SK-N-SH (cell line): Measurements from ENCODE around the gene PPP3CA. TPM values are rescaled to one million over a fixed set of nuclear protein-coding genes. Genes with fewer than 3 reads are reported as not detected.

ENCODE experiments used
- CTCF ChIA-PET: fragments of 300-600, 350-600 bp; formaldehyde crosslinking; extraction: SDS; loops from one replicate; lab custom pipeline; 2021; lab: Yijun Ruan, JAX
- POLR2A ChIA-PET: fragments of 350-600 bp; sonication (Branson Sonifier 250); formaldehyde crosslinking; extraction: SDS; loops from one replicate; lab custom pipeline; 2020; ENCODE audit warnings: antibody characterized with exemption, inconsistent platforms; lab: Yijun Ruan, JAX
- DNase-seq: peaks from one replicate; pipeline ENCODE4 v3.0.0; 2012
- H2AFZ ChIP-seq: fragments of 200-600 bp; sonication (generic); 2 replicates; pipeline ENCODE4 v1.8.1; 2016; ENCODE audit warnings: antibody characterized with exemption, mild to moderate bottlenecking, low read depth
- H3F3A ChIP-seq: fragments of 200-600 bp; sonication (generic); replicated peaks from 2 replicates; pipeline ENCODE3; 2016; ENCODE audit warnings: antibody characterized with exemption, mild to moderate bottlenecking; ENCODE audit not compliant: insufficient read depth
- H3K27ac ChIP-seq, 2 experiments: fragments of 200-500 bp in 1 of 2; fragments of 200-600 bp in 1 of 2; sonication (Bioruptor generic) in 1 of 2; sonication (generic), shearing (Covaris generic) in 1 of 2; 2 replicates each; pipeline versions ENCODE4 v1.5.1 to v1.6.1; 2014 to 2016; ENCODE audit warnings: low read depth in 2 of 2, inconsistent platforms in 1 of 2, low read length in 1 of 2, mild to moderate bottlenecking in 1 of 2, mixed read lengths in 1 of 2
- H3K27me3 ChIP-seq: fragments of 200-600 bp; sonication (generic), shearing (Covaris generic); 2 replicates; pipeline ENCODE4 v1.6.1; 2016; ENCODE audit warnings: mixed run types; ENCODE audit not compliant: insufficient read depth
- H3K36me3 ChIP-seq, 2 experiments: fragments of 200-500 bp in 1 of 2; fragments of 200-600 bp in 1 of 2; sonication (Bioruptor generic) in 1 of 2; sonication (generic) in 1 of 2; replicated peaks in 1 of 2; 2 replicates each; pipeline versions ENCODE3 to v1.5.1; 2014 to 2016; ENCODE audit warnings: low read length in 1 of 2, mild to moderate bottlenecking in 1 of 2; ENCODE audit not compliant: insufficient read depth in 2 of 2, control insufficient read depth in 1 of 2
- H3K4me1 ChIP-seq, 2 experiments: fragments of 200-500 bp in 1 of 2; fragments of 200-600 bp in 1 of 2; sonication (Bioruptor generic) in 1 of 2; sonication (generic), shearing (Covaris generic) in 1 of 2; 2 replicates each; pipeline versions ENCODE4 v1.5.1 to v1.6.1; 2014 to 2016; ENCODE audit warnings: low read depth in 1 of 2, low read length in 1 of 2, mixed run types in 1 of 2; ENCODE audit not compliant: insufficient read depth in 2 of 2, control insufficient read depth in 1 of 2
- H3K4me2 ChIP-seq: fragments of 200-600 bp; sonication (generic), shearing (Covaris generic); 2 replicates; pipeline ENCODE4 v1.6.1; 2017; ENCODE audit warnings: mixed run types
- H3K4me3 ChIP-seq, 2 experiments: fragments of 200-500 bp in 1 of 2; fragments of 200-600 bp in 1 of 2; sonication (Bioruptor generic) in 1 of 2; sonication (generic), shearing (Covaris generic) in 1 of 2; 2 replicates each; pipeline versions ENCODE4 v1.5.1 to v1.8.1; 2014 to 2016; ENCODE audit warnings: low read depth in 2 of 2, inconsistent platforms in 1 of 2, low read length in 1 of 2, mild to moderate bottlenecking in 1 of 2, mixed read lengths in 1 of 2, moderate library complexity in 1 of 2
- H3K79me2 ChIP-seq: fragments of 200-600 bp; sonication (generic); 2 replicates; pipeline ENCODE4 v1.8.1; 2017; ENCODE audit warnings: mild to moderate bottlenecking; ENCODE audit not compliant: insufficient read depth
- H3K9ac ChIP-seq: fragments of 200-600 bp; sonication (generic); 2 replicates; pipeline ENCODE4 v1.6.1; 2017; ENCODE audit warnings: mixed run types
- H3K9me2 ChIP-seq: fragments of 200-600 bp; sonication (generic); 2 replicates; pipeline ENCODE4 v1.6.1; 2017; ENCODE audit warnings: mixed run types
- H3K9me3 ChIP-seq: fragments of 200-600 bp; sonication (generic); 2 replicates; pipeline ENCODE4 v1.6.1; 2017; ENCODE audit warnings: mixed run types, mild to moderate bottlenecking, moderate library complexity
- H4K20me1 ChIP-seq: fragments of 200-600 bp; sonication (generic); 2 replicates; pipeline ENCODE4 v1.6.1; 2017; ENCODE audit warnings: mild to moderate bottlenecking, mixed run types; ENCODE audit not compliant: insufficient read depth
- CHD2 ChIP-seq: fragments of 150-350 bp; IDR thresholded peaks from 2 replicates; pipeline ENCODE4 v1.6.1; 2018; ENCODE audit warnings: low read length; ENCODE audit not compliant: partially characterized antibody
- ELF1 ChIP-seq: IDR thresholded peaks from 2 replicates; pipeline ENCODE4 v1.4.0; 2012
- EP300 ChIP-seq, 2 experiments: IDR thresholded peaks; 2 replicates each; pipeline versions ENCODE4 v1.4.0 to v1.6.1; 2012; ENCODE audit warnings: borderline replicate concordance in 1 of 2, low read depth in 1 of 2, low read length in 1 of 2
- FOXM1 ChIP-seq: IDR thresholded peaks from 2 replicates; pipeline ENCODE4 v1.4.0; 2012; ENCODE audit warnings: low read depth, mild to moderate bottlenecking
- MEF2A ChIP-seq: IDR thresholded peaks from 2 replicates; pipeline ENCODE4 v1.4.0; 2012; ENCODE audit warnings: low read depth, borderline replicate concordance
- MXI1 ChIP-seq: IDR thresholded peaks from 2 replicates; pipeline ENCODE4 v1.6.1; 2012; ENCODE audit warnings: mild to moderate bottlenecking, low read depth, low read length, improper control_type of control experiment
- NFIC ChIP-seq: IDR thresholded peaks from 2 replicates; pipeline ENCODE4 v1.4.0; 2012; ENCODE audit warnings: borderline replicate concordance
- POLR2AphosphoS5 ChIP-seq: IDR thresholded peaks from 2 replicates; pipeline ENCODE4 v1.6.1; 2012; ENCODE audit warnings: low read depth, low read length
- RAD21 ChIP-seq: IDR thresholded peaks from 2 replicates; pipeline ENCODE4 v1.6.1; 2012; ENCODE audit warnings: mild to moderate bottlenecking, low read length
- SIN3A ChIP-seq: IDR thresholded peaks from 2 replicates; pipeline ENCODE4 v1.6.1; 2012; ENCODE audit warnings: low read depth, mild to moderate bottlenecking, low read length, moderate library complexity, borderline replicate concordance
- TAF1 ChIP-seq: IDR thresholded peaks from 2 replicates; pipeline ENCODE4 v1.6.1; 2012; ENCODE audit warnings: low read depth, mild to moderate bottlenecking, low read length, moderate library complexity, borderline replicate concordance
- YY1 ChIP-seq: IDR thresholded peaks from 2 replicates; pipeline ENCODE4 v1.4.0; 2012; ENCODE audit warnings: low read depth, mild to moderate bottlenecking
- WGBS: methylation state at CpG from one replicate; pipeline ENCODE4 v1.1.6; 2017; ENCODE audit warnings: low lambda C conversion rate; 5-methylcytosine and 5-hydroxymethylcytosine counted together
- polyA plus RNA-seq, 3 experiments: library from polyadenylated mRNA; depleted of rRNA; stranded (reverse); fragments of >200 nt; gene quantifications; 2 replicates each; pipeline ENCODE4 v1.2.3, GENCODE V29; 2012
- TF ChIP-seq, protein P1 (sequence below): IDR thresholded peaks from 2 replicates; pipeline ENCODE4 v1.4.0; 2012; ENCODE audit warnings: low read depth
- TF ChIP-seq, protein P2 (sequence below): fragments of 200-600 bp; sonication (generic); IDR thresholded peaks from 2 replicates; pipeline ENCODE4 v1.6.1; 2017; ENCODE audit warnings: antibody characterized with exemption, mild to moderate bottlenecking, moderate library complexity
- TF ChIP-seq, protein P3 (sequence below): fragments of 150-350 bp; IDR thresholded peaks from 2 replicates; pipeline ENCODE4 v1.6.1; 2017; ENCODE audit warnings: antibody characterized with exemption, low read length, low read depth, borderline replicate concordance
- TF ChIP-seq, protein P4 (sequence below): fragments of 150-350 bp; IDR thresholded peaks from 2 replicates; pipeline ENCODE4 v1.6.1; 2016; ENCODE audit warnings: mild to moderate bottlenecking, low read depth, low read length
- TF ChIP-seq, protein P5 (sequence below): IDR thresholded peaks from 2 replicates; pipeline ENCODE4 v1.4.0; 2012; ENCODE audit warnings: low read depth, borderline replicate concordance
- TF ChIP-seq, protein P6 (sequence below): IDR thresholded peaks from 2 replicates; pipeline ENCODE4; 2012
- TF ChIP-seq, protein P7 (sequence below): IDR thresholded peaks from 2 replicates; pipeline ENCODE4 v1.6.1; 2012; ENCODE audit warnings: mild to moderate bottlenecking, low read depth, low read length, moderate library complexity

PPP3CA gene
- polyA plus RNA-seq, 1 of the 3 experiments (the other 2 are of a cell fraction): 10.7 TPM

DNA sequence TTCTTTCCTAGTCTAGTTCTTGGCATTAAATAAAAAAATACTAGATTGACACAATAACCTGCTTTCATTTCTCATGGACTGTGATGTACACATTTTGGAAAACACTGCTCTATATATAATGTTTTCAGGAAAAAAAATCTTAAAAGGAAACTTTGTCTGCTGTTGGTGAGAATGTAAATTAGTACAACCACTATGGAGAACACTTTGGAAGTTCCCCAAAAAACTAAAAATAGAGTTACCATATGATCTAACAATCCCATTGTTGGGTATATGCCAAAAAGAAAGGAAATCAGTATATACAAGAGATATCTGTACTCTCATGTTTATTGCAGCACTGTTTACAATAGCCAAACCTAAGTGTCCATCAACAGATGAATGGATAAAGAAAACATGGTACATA is 202.3 kb downstream of the PPP3CA start:
- H3K4me1 ChIP-seq: peaks cover 0 to 3% of the 10 kb centered on the region in 2 experiments; a peak in 2 of 4 replicates
- H3K4me3 ChIP-seq: no peak overlapping the region
- DNase-seq: no peak
- no peak overlapping the region for H3K4me2 ChIP-seq
- no peak overlapping the region for H2AFZ ChIP-seq
- H4K20me1 ChIP-seq: no peaks in the 10 kb centered on the region
- H3K79me2 ChIP-seq: peaks cover 10% of the 10 kb centered on the region; the same call in 1 of the 2 replicates
- ChIA-PET CTCF (interaction anchor here (1.0 kb wide), 1 partner anchor 22 kb away, joined by 3 read pairs; no protein-coding TSS in a partner anchor), POLR2A (no interaction called here)
- TF ChIP-seq, protein P1, sequence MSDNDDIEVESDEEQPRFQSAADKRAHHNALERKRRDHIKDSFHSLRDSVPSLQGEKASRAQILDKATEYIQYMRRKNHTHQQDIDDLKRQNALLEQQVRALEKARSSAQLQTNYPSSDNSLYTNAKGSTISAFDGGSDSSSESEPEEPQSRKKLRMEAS: no peak
- TF ChIP-seq CHD2: no peak
- no peak for TF ChIP-seq MEF2A
- peaks cover 8% of the 10 kb centered on the region for H3F3A ChIP-seq
- no peak overlapping the region for H3K27ac ChIP-seq
- no peaks in the 10 kb centered on the region for H3K9me2 ChIP-seq
- no peak overlapping the region for H3K9ac ChIP-seq
- no peaks in the 10 kb centered on the region for H3K27me3 ChIP-seq
- H3K9me3 ChIP-seq: no peaks in the 10 kb centered on the region
- H3K36me3 ChIP-seq: no peaks in the 10 kb centered on the region

DNA sequence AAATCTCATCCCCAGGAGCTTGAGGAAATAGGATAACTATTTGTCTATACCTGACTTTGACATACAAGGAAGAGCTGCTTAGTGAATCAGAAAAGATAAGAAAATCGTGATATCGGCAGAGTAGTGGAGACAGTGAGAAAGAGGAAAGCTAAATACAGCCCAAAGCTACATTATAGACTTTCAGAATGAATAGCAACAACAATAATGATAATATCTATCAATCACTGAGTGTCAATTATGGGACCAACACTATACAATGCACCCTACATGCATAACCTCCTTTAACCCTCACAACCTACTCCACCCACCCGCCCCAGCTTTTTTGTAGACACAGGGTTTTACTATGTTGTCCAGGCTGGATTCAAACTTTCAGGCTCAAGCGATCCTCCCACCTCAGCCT is 205.1 kb downstream of the PPP3CA start:
- no peaks in the 10 kb centered on the region for H3K9me2 ChIP-seq
- H2AFZ ChIP-seq: no peak overlapping the region
- no peak for DNase-seq
- no peaks in the 10 kb centered on the region for H4K20me1 ChIP-seq
- POLR2A ChIA-PET: no interaction called here
- peaks cover 0 to 3% of the 10 kb centered on the region in 2 experiments; a peak in 2 of 4 replicates for H3K4me1 ChIP-seq
- H3K4me3 ChIP-seq: no peak overlapping the region
- no peak overlapping the region for H3K9ac ChIP-seq
- H3K9me3 ChIP-seq: no peaks in the 10 kb centered on the region
- H3F3A ChIP-seq: peaks cover 10% of the 10 kb centered on the region
- peaks cover 21% of the 10 kb centered on the region for H3K79me2 ChIP-seq
- H3K4me2 ChIP-seq: no peak overlapping the region
- H3K27me3 ChIP-seq: no peaks in the 10 kb centered on the region
- H3K36me3 ChIP-seq: no peaks in the 10 kb centered on the region
- WGBS: 98% methylated on average over 4 of the region's 4 CpGs
- CTCF ChIA-PET: no interaction called here
- no peak overlapping the region for H3K27ac ChIP-seq
- TF ChIP-seq YY1: no peak
- TF ChIP-seq RAD21: no peak
- TF ChIP-seq, protein P2, sequence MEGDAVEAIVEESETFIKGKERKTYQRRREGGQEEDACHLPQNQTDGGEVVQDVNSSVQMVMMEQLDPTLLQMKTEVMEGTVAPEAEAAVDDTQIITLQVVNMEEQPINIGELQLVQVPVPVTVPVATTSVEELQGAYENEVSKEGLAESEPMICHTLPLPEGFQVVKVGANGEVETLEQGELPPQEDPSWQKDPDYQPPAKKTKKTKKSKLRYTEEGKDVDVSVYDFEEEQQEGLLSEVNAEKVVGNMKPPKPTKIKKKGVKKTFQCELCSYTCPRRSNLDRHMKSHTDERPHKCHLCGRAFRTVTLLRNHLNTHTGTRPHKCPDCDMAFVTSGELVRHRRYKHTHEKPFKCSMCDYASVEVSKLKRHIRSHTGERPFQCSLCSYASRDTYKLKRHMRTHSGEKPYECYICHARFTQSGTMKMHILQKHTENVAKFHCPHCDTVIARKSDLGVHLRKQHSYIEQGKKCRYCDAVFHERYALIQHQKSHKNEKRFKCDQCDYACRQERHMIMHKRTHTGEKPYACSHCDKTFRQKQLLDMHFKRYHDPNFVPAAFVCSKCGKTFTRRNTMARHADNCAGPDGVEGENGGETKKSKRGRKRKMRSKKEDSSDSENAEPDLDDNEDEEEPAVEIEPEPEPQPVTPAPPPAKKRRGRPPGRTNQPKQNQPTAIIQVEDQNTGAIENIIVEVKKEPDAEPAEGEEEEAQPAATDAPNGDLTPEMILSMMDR: no peak
- TF ChIP-seq TAF1: no peak
- TF ChIP-seq, protein P3, sequence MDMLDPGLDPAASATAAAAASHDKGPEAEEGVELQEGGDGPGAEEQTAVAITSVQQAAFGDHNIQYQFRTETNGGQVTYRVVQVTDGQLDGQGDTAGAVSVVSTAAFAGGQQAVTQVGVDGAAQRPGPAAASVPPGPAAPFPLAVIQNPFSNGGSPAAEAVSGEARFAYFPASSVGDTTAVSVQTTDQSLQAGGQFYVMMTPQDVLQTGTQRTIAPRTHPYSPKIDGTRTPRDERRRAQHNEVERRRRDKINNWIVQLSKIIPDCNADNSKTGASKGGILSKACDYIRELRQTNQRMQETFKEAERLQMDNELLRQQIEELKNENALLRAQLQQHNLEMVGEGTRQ: no peak
- no peak for TF ChIP-seq MXI1
- TF ChIP-seq, protein P4, sequence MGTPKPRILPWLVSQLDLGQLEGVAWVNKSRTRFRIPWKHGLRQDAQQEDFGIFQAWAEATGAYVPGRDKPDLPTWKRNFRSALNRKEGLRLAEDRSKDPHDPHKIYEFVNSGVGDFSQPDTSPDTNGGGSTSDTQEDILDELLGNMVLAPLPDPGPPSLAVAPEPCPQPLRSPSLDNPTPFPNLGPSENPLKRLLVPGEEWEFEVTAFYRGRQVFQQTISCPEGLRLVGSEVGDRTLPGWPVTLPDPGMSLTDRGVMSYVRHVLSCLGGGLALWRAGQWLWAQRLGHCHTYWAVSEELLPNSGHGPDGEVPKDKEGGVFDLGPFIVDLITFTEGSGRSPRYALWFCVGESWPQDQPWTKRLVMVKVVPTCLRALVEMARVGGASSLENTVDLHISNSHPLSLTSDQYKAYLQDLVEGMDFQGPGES: no peak
- no peak for TF ChIP-seq POLR2AphosphoS5
- TF ChIP-seq, protein P5, sequence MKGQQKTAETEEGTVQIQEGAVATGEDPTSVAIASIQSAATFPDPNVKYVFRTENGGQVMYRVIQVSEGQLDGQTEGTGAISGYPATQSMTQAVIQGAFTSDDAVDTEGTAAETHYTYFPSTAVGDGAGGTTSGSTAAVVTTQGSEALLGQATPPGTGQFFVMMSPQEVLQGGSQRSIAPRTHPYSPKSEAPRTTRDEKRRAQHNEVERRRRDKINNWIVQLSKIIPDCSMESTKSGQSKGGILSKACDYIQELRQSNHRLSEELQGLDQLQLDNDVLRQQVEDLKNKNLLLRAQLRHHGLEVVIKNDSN: no peak
- TF ChIP-seq, protein P6, sequence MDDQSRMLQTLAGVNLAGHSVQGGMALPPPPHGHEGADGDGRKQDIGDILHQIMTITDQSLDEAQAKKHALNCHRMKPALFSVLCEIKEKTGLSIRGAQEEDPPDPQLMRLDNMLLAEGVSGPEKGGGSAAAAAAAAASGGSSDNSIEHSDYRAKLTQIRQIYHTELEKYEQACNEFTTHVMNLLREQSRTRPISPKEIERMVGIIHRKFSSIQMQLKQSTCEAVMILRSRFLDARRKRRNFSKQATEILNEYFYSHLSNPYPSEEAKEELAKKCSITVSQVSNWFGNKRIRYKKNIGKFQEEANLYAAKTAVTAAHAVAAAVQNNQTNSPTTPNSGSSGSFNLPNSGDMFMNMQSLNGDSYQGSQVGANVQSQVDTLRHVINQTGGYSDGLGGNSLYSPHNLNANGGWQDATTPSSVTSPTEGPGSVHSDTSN: no peak
- TF ChIP-seq FOXM1: no peak
- TF ChIP-seq EP300 (IDR thresholded peaks at IDR 0.05; ENCODE audit: borderline replicate concordance in 1 of 2, low read depth in 1 of 2, low read length in 1 of 2): no peak
- TF ChIP-seq, protein P7, sequence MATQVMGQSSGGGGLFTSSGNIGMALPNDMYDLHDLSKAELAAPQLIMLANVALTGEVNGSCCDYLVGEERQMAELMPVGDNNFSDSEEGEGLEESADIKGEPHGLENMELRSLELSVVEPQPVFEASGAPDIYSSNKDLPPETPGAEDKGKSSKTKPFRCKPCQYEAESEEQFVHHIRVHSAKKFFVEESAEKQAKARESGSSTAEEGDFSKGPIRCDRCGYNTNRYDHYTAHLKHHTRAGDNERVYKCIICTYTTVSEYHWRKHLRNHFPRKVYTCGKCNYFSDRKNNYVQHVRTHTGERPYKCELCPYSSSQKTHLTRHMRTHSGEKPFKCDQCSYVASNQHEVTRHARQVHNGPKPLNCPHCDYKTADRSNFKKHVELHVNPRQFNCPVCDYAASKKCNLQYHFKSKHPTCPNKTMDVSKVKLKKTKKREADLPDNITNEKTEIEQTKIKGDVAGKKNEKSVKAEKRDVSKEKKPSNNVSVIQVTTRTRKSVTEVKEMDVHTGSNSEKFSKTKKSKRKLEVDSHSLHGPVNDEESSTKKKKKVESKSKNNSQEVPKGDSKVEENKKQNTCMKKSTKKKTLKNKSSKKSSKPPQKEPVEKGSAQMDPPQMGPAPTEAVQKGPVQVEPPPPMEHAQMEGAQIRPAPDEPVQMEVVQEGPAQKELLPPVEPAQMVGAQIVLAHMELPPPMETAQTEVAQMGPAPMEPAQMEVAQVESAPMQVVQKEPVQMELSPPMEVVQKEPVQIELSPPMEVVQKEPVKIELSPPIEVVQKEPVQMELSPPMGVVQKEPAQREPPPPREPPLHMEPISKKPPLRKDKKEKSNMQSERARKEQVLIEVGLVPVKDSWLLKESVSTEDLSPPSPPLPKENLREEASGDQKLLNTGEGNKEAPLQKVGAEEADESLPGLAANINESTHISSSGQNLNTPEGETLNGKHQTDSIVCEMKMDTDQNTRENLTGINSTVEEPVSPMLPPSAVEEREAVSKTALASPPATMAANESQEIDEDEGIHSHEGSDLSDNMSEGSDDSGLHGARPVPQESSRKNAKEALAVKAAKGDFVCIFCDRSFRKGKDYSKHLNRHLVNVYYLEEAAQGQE: no peak
- no peak for TF ChIP-seq ELF1
- no peak for TF ChIP-seq NFIC
- TF ChIP-seq SIN3A: no peak
